Activated T-helper 1 cell treated with Interleukin-2 at 50 U/mL for 16 hours (primary cell): ENCODE results near the gene SENP7.
"Not testable (repeated sequence)": the region's sequence is repeated elsewhere in the genome, so short reads cannot be mapped to it uniquely, and the experiment has no call there.

ENCODE experiments used
- DNase-seq: peaks from one replicate; pipeline ENCODE4 v3.0.0-alpha.2; 2020; ENCODE audit warnings: low read depth

SENP7 gene

GRCh38 chr3:101527906-101528305, 14.9 kb upstream of the SENP7 start:
- DNase-seq = no peak

GRCh38 chr3:101527441-101527840, 14.4 kb upstream of the SENP7 start:
- no peak for DNase-seq

- no peak for DNase-seq
Measured at GRCh38 chr3:101521211-101521701, 8.2 kb upstream of the SENP7 start.

- no peak for DNase-seq
Measured at GRCh38 chr3:101519685-101520365, 6.8 kb upstream of the SENP7 start.

GRCh38 chr3:101518421-101518871, 5.4 kb upstream of the SENP7 start:
- peak; percentile 6 for DNase-seq

DNA sequence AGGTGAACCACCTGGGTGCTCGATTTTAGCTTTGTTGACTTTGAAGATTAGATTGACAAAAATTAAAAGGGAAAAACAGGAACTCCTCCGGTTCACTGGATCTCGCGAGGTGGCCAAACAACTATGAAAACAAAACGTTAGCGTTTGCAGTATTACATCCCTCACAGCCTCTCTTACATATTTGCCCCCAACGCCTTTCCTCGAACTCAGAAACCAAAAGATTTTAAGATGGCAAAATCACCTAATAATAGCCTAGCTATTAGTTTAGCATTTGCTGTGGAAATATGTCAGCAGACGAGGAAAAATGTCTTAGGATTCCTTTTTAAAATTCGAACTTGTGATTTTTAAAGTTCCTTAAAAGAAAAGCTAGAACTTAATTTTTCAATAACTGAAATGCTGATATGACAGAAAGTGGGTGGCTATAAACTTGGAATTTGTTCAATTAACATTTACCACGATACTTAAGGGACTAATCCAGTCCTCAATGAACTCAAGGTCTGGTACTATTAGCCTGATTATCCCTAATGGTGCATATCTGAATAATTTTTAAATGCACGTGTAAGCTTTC, 491 bp upstream of the SENP7 start:
- DNase-seq = no peak

DNA sequence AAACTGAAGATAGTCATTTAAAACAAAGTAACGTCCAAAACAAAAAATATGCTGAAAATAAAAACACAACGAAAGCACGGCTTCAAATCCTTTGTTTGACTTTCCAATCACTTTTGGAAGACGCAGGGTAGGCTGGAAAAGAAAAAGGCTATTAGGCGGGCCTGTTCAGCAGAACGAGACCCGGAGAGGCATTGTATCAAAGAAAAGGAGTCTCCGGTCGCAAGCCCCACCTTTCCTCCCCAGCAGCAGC, 691 bp downstream of the SENP7 start:
- DNase-seq = no peak

- DNase-seq = no peak
Measured at GRCh38 chr3:101509811-101510210, 3.2 kb downstream of the SENP7 start.

DNA sequence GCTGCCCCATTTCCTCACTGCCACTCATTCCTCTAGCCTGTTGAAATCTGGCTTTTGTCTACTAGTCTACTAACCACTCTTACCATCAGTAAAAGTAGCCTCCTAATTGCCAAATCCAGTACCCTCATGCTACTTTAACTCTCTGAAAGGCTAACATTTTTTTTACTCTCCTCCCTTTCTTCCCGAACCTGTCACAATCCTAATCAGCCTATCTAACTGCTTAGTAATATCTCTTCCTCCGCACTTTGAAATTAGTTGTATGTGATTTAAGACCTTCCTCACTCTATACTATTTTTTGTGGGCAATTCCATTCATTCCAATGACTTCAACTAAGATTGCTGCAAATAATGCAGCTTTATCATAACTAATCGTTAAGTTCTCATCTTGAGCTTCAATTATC, 3.7 kb downstream of the SENP7 start:
- DNase-seq = no peak

GRCh38 chr3:101501783-101502182, 11.2 kb downstream of the SENP7 start:
- DNase-seq = no peak

- DNase-seq = no peak
Measured at GRCh38 chr3:101500208-101500607, 12.8 kb downstream of the SENP7 start.

GRCh38 chr3:101497803-101498202, 15.2 kb downstream of the SENP7 start:
- DNase-seq = no peak

DNA sequence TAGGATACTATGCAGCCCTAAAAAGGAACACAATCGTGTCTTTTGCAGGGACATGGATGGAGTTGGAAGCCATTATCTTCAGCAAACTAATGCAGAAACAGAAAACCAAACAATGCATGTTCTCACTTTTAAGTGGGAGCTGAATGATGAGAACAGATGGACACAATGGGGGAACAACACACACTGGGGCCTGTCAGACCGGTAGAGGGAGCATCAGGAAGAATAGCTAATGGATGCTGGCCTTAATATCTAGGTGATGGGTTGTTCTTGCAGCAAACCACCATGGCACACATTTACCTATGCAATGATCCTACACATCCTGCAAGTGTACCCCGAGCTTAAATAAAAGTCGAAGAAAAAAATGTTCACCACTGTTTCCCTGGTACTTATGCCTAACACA, 17.5 kb downstream of the SENP7 start:
- DNase-seq = no peak

GRCh38 chr3:101484805-101485620, 28.0 kb downstream of the SENP7 start:
- DNase-seq = no peak

- DNase-seq = no peak
Measured at GRCh38 chr3:101478980-101479379, 34.0 kb downstream of the SENP7 start.

DNA sequence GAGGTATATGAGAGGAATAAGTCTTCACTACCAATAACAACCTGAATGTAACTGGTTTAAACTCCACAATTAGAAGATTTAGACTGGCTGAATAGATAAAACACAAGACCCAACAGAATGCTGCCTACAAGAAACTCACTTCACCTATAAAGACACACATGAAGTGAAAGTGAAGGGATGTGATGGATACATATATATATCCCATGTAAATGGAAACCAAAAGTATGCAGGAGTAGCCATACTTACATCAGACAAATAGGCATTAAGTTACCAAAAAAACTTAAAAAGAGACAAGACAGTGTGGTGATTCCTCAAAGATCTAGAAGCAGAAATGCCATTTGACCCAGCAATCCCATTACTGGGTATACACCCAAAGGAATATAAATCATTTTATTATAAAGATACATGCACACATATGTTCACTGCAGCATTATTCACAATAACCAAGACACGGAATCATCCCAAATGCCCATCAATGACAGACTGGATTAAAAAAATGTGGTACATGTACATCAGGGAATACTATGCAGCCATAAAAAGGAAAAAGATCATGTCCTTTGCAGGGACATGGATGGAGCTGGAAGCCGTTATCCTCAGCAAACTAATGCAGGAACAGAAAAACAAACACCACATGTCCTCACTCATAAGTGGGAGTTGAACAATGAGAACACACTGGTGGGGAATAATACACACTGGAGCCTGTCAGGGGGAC, 38.0 kb downstream of the SENP7 start:
- DNase-seq = not testable (repeated sequence)

DNA sequence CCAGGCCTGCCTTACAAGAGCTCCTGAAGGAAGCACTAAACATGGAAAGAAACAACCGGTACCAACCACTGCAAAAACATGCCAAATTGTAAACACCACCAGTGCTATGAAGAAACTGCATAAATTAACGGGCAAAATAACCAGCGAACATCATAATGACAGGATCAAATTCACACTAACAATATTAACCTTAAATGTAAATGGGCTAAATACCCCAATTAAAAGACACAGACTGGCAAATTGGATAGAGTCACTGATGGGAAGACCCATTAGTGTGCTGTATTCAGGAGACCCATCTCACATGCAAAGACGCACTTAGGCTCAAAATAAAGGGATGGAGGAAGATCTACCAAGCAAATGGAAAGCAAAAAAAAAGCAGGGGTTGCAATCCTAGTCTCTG, 44.3 kb downstream of the SENP7 start:
- not testable (repeated sequence) for DNase-seq

- not testable (repeated sequence) for DNase-seq
Measured at GRCh38 chr3:101467310-101467663, 45.7 kb downstream of the SENP7 start.

- peak; percentile 41 for DNase-seq
Measured at GRCh38 chr3:101466465-101467309, 46.3 kb downstream of the SENP7 start.

DNA sequence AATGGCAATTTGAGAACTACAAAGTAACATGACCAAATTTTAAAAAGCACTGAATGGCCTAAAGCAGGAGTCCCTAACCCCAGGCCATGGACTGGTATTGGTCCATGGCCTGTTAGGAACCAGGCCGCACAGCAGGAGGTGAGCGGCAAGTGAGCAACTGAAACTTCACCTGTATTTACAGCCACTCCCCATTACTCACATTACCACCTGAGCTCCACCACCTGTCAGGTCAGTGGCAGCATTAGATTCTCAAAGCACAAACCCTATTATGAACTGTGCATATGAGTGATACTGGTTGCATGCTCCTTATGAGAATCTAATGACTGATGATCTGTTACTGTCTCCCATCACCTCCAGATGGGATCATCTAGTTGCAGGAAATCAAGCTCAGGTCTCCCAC, 48.8 kb downstream of the SENP7 start:
- DNase-seq = no peak

DNA sequence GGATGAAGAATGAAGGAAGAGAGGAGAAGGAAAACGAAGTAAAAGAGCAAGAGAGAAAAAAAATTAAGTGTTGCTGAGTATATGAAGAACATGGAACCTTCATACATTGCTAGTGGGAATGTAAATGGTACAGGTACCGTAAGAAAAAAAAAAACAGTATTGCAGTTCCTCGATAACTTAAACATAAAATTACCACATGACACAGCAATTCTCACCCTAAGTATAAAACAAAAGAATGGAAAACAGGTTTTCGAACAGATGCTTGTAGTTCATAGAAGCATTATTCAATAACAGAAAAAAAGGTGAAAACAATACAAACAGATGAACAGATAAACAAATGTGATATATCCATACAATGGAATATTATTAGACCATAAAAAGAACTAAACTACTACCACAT, 51.6 kb downstream of the SENP7 start:
- no peak for DNase-seq

GRCh38 chr3:101458387-101458786, 54.6 kb downstream of the SENP7 start:
- no peak for DNase-seq
